ENCODE data around the gene SLC47A2. TPM values are rescaled to one million over a fixed set of nuclear protein-coding genes. Genes with fewer than 3 reads are reported as not detected.

The SLC47A2 gene
- total RNA-seq, 2 donors from 2014 or later = not detected

- H3K9me3 ChIP-seq = no peaks in the 10 kb centered on the region
- H3K27ac ChIP-seq = no peak overlapping the region
- TF ChIP-seq CTCF (IDR thresholded peaks at IDR 0.05) = no peak
- H3K27me3 ChIP-seq (replicated peaks; ENCODE audit: insufficient read depth) = no peaks in the 10 kb centered on the region
- no peak for DNase-seq (ENCODE audit: low spot score)
- H3K4me3 ChIP-seq = no peak overlapping the region
- H3K4me1 ChIP-seq (ENCODE audit: control insufficient read depth in 1 of 2, low read depth in 2 of 2) = no peaks in the 10 kb centered on the region
- H3K36me3 ChIP-seq = no peaks in the 10 kb centered on the region
- ATAC-seq (ENCODE audit: insufficient number of reproducible peaks, low FRiP score, low read depth) = no peak
Observed at GRCh38 chr17:19629449-19629848, 86.9 kb downstream of the SLC47A2 start.

Other genes with a start within 250 kb of the SLC47A2 start
- 10 to 100 TPM in 1 of 2 donors, 1 to 10 TPM in 1; 4.1 to 17.0 TPM for gene SLC47A1, start 182.7 kb downstream of the SLC47A2 start, total RNA-seq
- 100 to 1,000 TPM in 1 of 2 donors, 10 to 100 TPM in 1; 98.1 to 125 TPM for gene ALDH3A2, start 67.8 kb downstream of the SLC47A2 start, total RNA-seq
- gene ALDH3A1, start 31.7 kb upstream of the SLC47A2 start, total RNA-seq = 10 to 100 TPM in 1 of 2 donors, 1 to 10 TPM in 1; 3.2 to 21.2 TPM
- 10 to 100 TPM; 24.8 TPM for gene ULK2, start 151.4 kb upstream of the SLC47A2 start, total RNA-seq

All from thoracic aorta (tissue), 2 donors.